22Rv1 (cell line): Measurements from ENCODE around the gene PDE6C.

Experiments
- H3K27ac ChIP-seq: fragments of 450-650 bp; 2 replicates; pipeline ENCODE4 v1.5.1; 2017
- CTCF ChIP-seq: fragments of 450-650 bp; IDR thresholded peaks from 2 replicates; pipeline ENCODE4 v1.5.1; 2017; ENCODE audit warnings: mild to moderate bottlenecking
- ZFX ChIP-seq: fragments of 450-650 bp; IDR thresholded peaks from 2 replicates; pipeline ENCODE4 v1.6.1; 2017; ENCODE audit warnings: antibody characterized with exemption, borderline replicate concordance

PDE6C gene

DNA sequence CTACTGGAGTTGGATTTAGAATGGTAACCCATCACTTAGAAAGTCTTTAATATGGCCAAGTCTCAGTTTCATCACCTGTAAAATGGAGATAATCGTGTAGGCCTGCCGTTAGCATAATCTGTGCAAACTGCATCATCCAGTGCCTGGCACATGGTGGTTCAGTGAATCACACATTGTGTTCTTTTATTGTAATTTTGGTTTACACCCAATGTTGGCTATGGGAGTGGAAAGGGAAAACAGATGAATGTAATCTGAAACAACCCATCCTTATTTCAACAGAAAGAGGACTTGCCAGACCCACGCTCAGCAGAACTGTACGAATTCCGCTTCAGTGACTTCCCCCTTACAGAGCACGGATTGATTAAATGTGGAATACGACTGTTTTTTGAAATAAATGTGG is 27.5 kb downstream of the PDE6C start:
- H3K27ac ChIP-seq: no peak overlapping the region
- no peak for TF ChIP-seq CTCF
- TF ChIP-seq ZFX: no peak

DNA sequence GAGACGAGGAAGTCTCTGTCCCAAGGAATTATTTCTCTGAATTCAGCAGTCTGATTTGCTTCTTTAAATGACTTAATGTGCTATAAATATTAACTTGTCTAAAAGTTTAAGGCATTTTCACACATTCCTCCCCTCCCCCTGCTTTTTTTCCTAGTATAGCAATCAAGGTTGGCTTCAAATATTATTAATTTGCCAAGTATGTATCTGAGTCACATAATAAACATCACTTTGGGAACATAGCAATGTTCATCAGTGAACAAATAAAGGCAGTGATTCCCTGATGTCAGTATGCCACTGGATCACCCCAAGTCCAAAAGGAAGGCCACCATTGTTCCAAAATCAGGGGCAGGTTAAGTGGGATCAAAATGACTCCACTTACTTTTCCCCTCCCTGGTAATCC is 40.5 kb downstream of the PDE6C start:
- no peak overlapping the region for H3K27ac ChIP-seq
- TF ChIP-seq CTCF: no peak
- TF ChIP-seq ZFX: no peak

DNA sequence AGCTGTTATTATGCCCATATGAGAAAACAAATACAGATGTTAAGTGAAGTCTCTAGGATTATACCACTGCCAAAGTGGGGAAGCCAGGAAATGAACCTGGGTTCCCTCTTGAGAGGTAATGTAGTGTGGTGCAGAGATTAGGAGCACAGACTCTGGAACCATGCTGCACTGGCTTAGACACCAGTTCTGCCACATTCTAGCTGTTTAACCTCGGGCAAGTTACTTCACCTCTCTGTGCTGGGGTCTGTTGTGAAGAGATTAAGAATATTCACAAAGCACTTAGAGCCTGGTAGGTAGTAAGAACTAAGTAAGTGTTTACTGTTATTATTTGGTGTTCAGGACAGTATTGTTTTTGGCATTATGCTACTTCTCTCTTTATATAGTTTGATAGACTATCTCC is 41.9 kb downstream of the PDE6C start:
- TF ChIP-seq ZFX (no peak), CTCF (no peak)
- no peak overlapping the region for H3K27ac ChIP-seq

- TF ChIP-seq CTCF (no peak), ZFX (no peak)
- no peak overlapping the region for H3K27ac ChIP-seq
These were observed 43.8 kb downstream of the PDE6C start for GRCh38 chr10:93656155-93656554.

GRCh38 chr10:93657757-93658156 is 45.4 kb downstream of the PDE6C start:
- H3K27ac ChIP-seq: no peak overlapping the region
- no peak for TF ChIP-seq ZFX
- no peak for TF ChIP-seq CTCF

DNA sequence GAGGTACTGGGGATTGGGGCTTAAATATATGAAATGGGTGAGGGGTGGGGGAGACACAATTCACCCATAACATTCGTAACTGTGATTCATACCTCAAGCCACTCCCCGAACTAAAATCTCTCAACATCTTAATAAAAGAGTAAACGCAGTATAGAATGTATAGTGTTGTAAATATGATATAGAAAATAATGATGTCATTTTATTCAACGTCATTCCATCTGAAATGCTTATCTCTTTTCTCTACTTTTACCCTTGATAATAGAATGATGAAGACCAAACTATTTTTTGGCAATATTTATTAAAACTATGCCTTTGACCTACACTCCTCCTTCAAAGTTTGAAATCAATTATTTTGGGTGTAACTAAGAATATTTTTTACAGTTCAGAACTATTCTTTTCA is 53.7 kb downstream of the PDE6C start:
- TF ChIP-seq ZFX (no peak), CTCF (no peak)

GRCh38 chr10:93667795-93668194 is 55.5 kb downstream of the PDE6C start:
- H3K27ac ChIP-seq: no peak overlapping the region
- no peak for TF ChIP-seq CTCF
- TF ChIP-seq ZFX: no peak

More for the DNA sequence above, 53.7 kb downstream of the PDE6C start:
- no peak overlapping the region for H3K27ac ChIP-seq
